Measurements from ENCODE around the gene FLYWCH1. TPM values are rescaled to one million over a fixed set of nuclear protein-coding genes. Genes with fewer than 3 reads are reported as not detected.

Gene FLYWCH1
- total RNA-seq, 4 donors from 2014 or later, result 41.7 to 49.7 (median 44.0) TPM

- TF ChIP-seq CTCF (IDR thresholded peaks at IDR 0.05 in 4 of 5, conservative IDR thresholded peaks at IDR 0.05 in 1 of 5) (no peak), POLR2A (IDR thresholded peaks at IDR 0.05) (no peak)
- no peaks in the 10 kb centered on the region for H3K27me3 ChIP-seq
- no peak for DNase-seq
- intact Hi-C loops (cut with DNase I; ENCODE audit: low total_unique reads) (loop anchor here (5.0 to 10.0 kb wide), 2 partner anchors 37 to 265 kb away; no protein-coding TSS in a partner anchor), in situ Hi-C loops (cut with MboI; ENCODE audit: low sequenced_read_pairs in 4 of 4) (loop anchor here in 2 of 4 donors (5.0 to 10.0 kb wide), 2 partner anchors 32 to 45 kb away; partner anchors contain the start of gene FLYWCH1 (in 1 of the 2))
- no peak overlapping the region for H3K27ac ChIP-seq
- peaks cover 6% of the 10 kb centered on the region in 2 donors for H3K4me1 ChIP-seq
- no peak for ATAC-seq
- H3K36me3 ChIP-seq, result no peaks in the 10 kb centered on the region
- H3K9me3 ChIP-seq, result no peaks in the 10 kb centered on the region
- no peak overlapping the region for H3K4me3 ChIP-seq
Measured at GRCh38 chr16:2879854-2880508, 31.8 kb upstream of the FLYWCH1 start.

GRCh38 chr16:2881783-2882649 lies 29.7 kb upstream of the FLYWCH1 start:
- TF ChIP-seq POLR2A (IDR thresholded peaks at IDR 0.05), result no peak
- no peak for TF ChIP-seq CTCF (IDR thresholded peaks at IDR 0.05 in 4 of 5, conservative IDR thresholded peaks at IDR 0.05 in 1 of 5)
- H3K27me3 ChIP-seq, result no peaks in the 10 kb centered on the region
- H3K4me1 ChIP-seq, result peaks cover 6% of the 10 kb centered on the region in 2 donors
- no peaks in the 10 kb centered on the region for H3K36me3 ChIP-seq
- DNase-seq (peak in 1 of 2 donors; percentile 35), ATAC-seq (peak; percentile 21 to 31)
- in situ Hi-C loops (cut with MboI; ENCODE audit: low sequenced_read_pairs in 4 of 4) (no loop called here), intact Hi-C loops (cut with DNase I; ENCODE audit: low total_unique reads) (loop anchor here (1.0 to 10.0 kb wide), 4 partner anchors 14 to 263 kb away; no protein-coding TSS in a partner anchor)
- peak overlapping the region; percentile 91 to 98 (median 92) for H3K27ac ChIP-seq
- H3K4me3 ChIP-seq, result peak overlapping the region; percentile 74 to 94 (median 84)
- no peaks in the 10 kb centered on the region for H3K9me3 ChIP-seq

GRCh38 chr16:2882650-2883457 lies 28.9 kb upstream of the FLYWCH1 start, which contains the start of gene FLYWCH2:
Gene FLYWCH2, plus strand, starts transcription at chr16:2883215. Its CDS starts 13,235 bp downstream, at chr16:2896450.
- Histone ChIP-seq H3K36me3 (no peaks in the 10 kb centered on the region), H3K4me3 (peak within 1 kb of the TSS; percentile 74 to 94 (median 84)), H3K27ac (peak within 1 kb of the TSS; percentile 91 to 98 (median 92)), H3K9me3 (no peaks in the 10 kb centered on the region), H3K4me1 (peaks cover 6% of the 10 kb centered on the region in 2 donors), H3K27me3 (no peaks in the 10 kb centered on the region)
- TF ChIP-seq CTCF (IDR thresholded peaks at IDR 0.05 in 4 of 5, conservative IDR thresholded peaks at IDR 0.05 in 1 of 5) (peak; percentile 6 to 56 (median 31)), POLR2A (IDR thresholded peaks at IDR 0.05) (peak; percentile 46 to 73)
- in situ Hi-C loops (cut with MboI; ENCODE audit: low sequenced_read_pairs in 4 of 4), result no loop called here
- peak; percentile 99 for DNase-seq
- intact Hi-C loops (cut with DNase I; ENCODE audit: low total_unique reads), result loop anchor here (1.0 to 10.0 kb wide), 5 partner anchors 15 to 262 kb away; partner anchors contain the start of gene KCTD5
- peak; percentile 97 to 99 for ATAC-seq

- DNase-seq (peak in 1 of 2 donors; percentile 23), ATAC-seq (peak in 1 of 2 donors; percentile 6)
- H3K9me3 ChIP-seq, result no peaks in the 10 kb centered on the region
- peak overlapping the region; percentile 91 to 98 (median 92) for H3K27ac ChIP-seq
- intact Hi-C loops (cut with DNase I; ENCODE audit: low total_unique reads) (loop anchor here (1.0 to 10.0 kb wide), 3 partner anchors 34 to 261 kb away; partner anchors contain the start of gene KCTD5), in situ Hi-C loops (cut with MboI; ENCODE audit: low sequenced_read_pairs in 4 of 4) (no loop called here)
- H3K27me3 ChIP-seq, result no peaks in the 10 kb centered on the region
- H3K4me1 ChIP-seq, result peaks cover 6% of the 10 kb centered on the region in 2 donors
- peak in 1 of 5 experiments; percentile 5 for TF ChIP-seq CTCF (IDR thresholded peaks at IDR 0.05 in 4 of 5, conservative IDR thresholded peaks at IDR 0.05 in 1 of 5)
- TF ChIP-seq POLR2A (IDR thresholded peaks at IDR 0.05), result no peak
- H3K36me3 ChIP-seq, result no peaks in the 10 kb centered on the region
- H3K4me3 ChIP-seq, result peak overlapping the region; percentile 74 to 94 (median 84)
Measured at GRCh38 chr16:2883458-2883908, 28.2 kb upstream of the FLYWCH1 start.
